Tibial nerve (tissue), 3 donors: ENCODE results near the gene CDC42SE1.

Source experiments
- EP300 ChIP-seq, 2 donors: sonication (generic); formaldehyde crosslinking; IDR thresholded peaks; one replicate each; pipeline ENCODE4 v1.6.1; 2017; ENCODE audit warnings: antibody characterized with exemption in 2 of 2, mild to moderate bottlenecking in 1 of 2
- POLR2A ChIP-seq, 2 donors: fragments of 450-650 bp; IDR thresholded peaks; one replicate each; pipeline ENCODE4 v1.6.1; 2017; ENCODE audit warnings: antibody characterized with exemption in 2 of 2, mild to moderate bottlenecking in 2 of 2, moderate library complexity in 2 of 2

- TF ChIP-seq POLR2A (IDR thresholded peaks at IDR 0.05) (no peak), EP300 (IDR thresholded peaks at IDR 0.05) (no peak)
Observed at GRCh38 chr1:151085953-151086559, 26.6 kb upstream of the CDC42SE1 start.
